Heart left ventricle (tissue), 16 donors: ENCODE data around the gene EMP1. TPM values are rescaled to one million over a fixed set of nuclear protein-coding genes. Genes with fewer than 3 reads are reported as not detected.
A peak's percentile ranks its signal among the peaks of the same experiment; 100 is the strongest.

Source experiments
- ATAC-seq, 4 donors: fragments of 200-7000 bp; cut with Tn5 transposase; one replicate each; pipeline ENCODE4 v1.9.1; 2020 to 2022; ENCODE audit warnings: moderate library complexity in 4 of 4, mild to moderate bottlenecking in 3 of 4, moderate number of reproducible peaks in 1 of 4
- DNase-seq, 5 donors: peaks; one replicate each; pipeline ENCODE4 v3.0.0-alpha.2; 2020
- H3K27ac ChIP-seq, 12 donors: fragments of 200-600 bp; sonication (generic) in 4 of 12; one replicate each; pipeline versions ENCODE4 v1.5.0 to v1.8.0; 2016 to 2022; ENCODE audit warnings: mild to moderate bottlenecking in 2 of 12
- H3K27me3 ChIP-seq, 9 donors: fragments of 200-600 bp; sonication (generic) in 2 of 9; one replicate each; pipeline versions ENCODE4 v1.5.1 to v1.8.0; 2016 to 2022; ENCODE audit warnings: mild to moderate bottlenecking in 3 of 9
- H3K36me3 ChIP-seq, 9 donors: fragments of 200-600 bp; sonication (generic) in 2 of 9; one replicate each; pipeline versions ENCODE4 v1.5.0 to v1.8.0; 2018 to 2022; ENCODE audit warnings: mild to moderate bottlenecking in 2 of 9
- H3K4me1 ChIP-seq, 12 donors: fragments of 200-600 bp; sonication (generic) in 4 of 12; one replicate each; pipeline versions ENCODE4 v1.5.0 to v1.8.0; 2016 to 2022; ENCODE audit warnings: mild to moderate bottlenecking in 3 of 12
- H3K4me3 ChIP-seq, 12 donors: fragments of 200-600 bp; sonication (generic) in 4 of 12; one replicate each; pipeline versions ENCODE4 v1.5.0 to v1.8.0; 2017 to 2022; ENCODE audit warnings: mild to moderate bottlenecking in 9 of 12, moderate library complexity in 4 of 12
- H3K9me3 ChIP-seq, 12 donors: fragments of 200-600 bp; sonication (generic) in 4 of 12; one replicate each; pipeline versions ENCODE4 v1.5.0 to v1.8.0; 2016 to 2022; ENCODE audit warnings: mild to moderate bottlenecking in 1 of 12
- CTCF ChIP-seq, 12 donors: fragments of 200-600 bp; sonication (generic) in 4 of 12; IDR thresholded peaks; one replicate each; pipeline versions ENCODE4 v1.5.0 to v1.8.0; 2018 to 2022; ENCODE audit warnings: antibody characterized with exemption in 12 of 12, mild to moderate bottlenecking in 5 of 12
- POLR2A ChIP-seq, 2 donors: fragments of 450-650 bp; IDR thresholded peaks; one replicate each; pipeline ENCODE4 v1.6.1; 2017; ENCODE audit warnings: antibody characterized with exemption in 2 of 2, mild to moderate bottlenecking in 2 of 2, moderate library complexity in 2 of 2
- WGBS, 4 donors: extraction: QIAGEN DNeasy Blood & Tissue Kit in 2 of 4; methylation state at CpG; one replicate each; pipeline versions ENCODE4 v1.1.5 to v1.1.7; 2013 to 2018; 5-methylcytosine and 5-hydroxymethylcytosine counted together
- intact Hi-C, 10 donors: fragments of 100-400 bp; cut with DNase I; formaldehyde crosslinking; loops; one replicate each; pipeline versions ENCODE4 v1.11.1 to v1.14.2; 2022
- polyA plus RNA-seq, 2 donors: library from polyadenylated mRNA; stranded (reverse); fragments of 200-250 nt; gene quantifications; one replicate each; pipeline ENCODE4 v1.2.3, GENCODE V29; 2013
- total RNA-seq, 9 donors: library from RNA; depleted of rRNA in 2 of 9; stranded (reverse); fragments of >200 nt in 2 of 9; fragmentation: NEBNext Ultra II Directional in 3 of 9; extraction: Animal tissue kit (Norgen Biotek cat#: 25700) in 3 of 9; gene quantifications; one replicate each; pipeline versions ENCODE4 v1.1.0 to v1.2.4, GENCODE V29; 2016 to 2023
- donor health status: ischemic (EF 13 %, LVEDD 7.1; RV severe dilation, severe dysfunction).
- donor health status: healthy with polysubstance abuse.
- donor health status: DM: no; HTN: yes; CAD: no.
- donor health status: DM: no; HTN: no; CAD: no.
- donor health status: ischemic (EF 25% LVEDD 6.9; RV normal size, moderate dysfunction).
- donor health status: ischemic (EF 25% LVEDD 5.7; RV mildly dilated, moderate dysfunction).
- donor health status: healthy.
- donor health status: DM: yes; HTN: yes; CAD: no.
- donor health status: ischemic (EF 35%, LVEDD 5.7; RV mildly dilated, moderate dysfunction).
- donor health status: nonischemic (EF 11% LVEDD 7.7; RV severe dilation, severe dysfunction).
- donor health status: DM: yes; HTN: yes; CAD: no.
- donor health status: PGD.
- donor health status: ischemic (EF 29% LVEDD 5.4; RV normal size, mild dysfunction).
- donor health status: nonischemic (EF 23%, LVEDD 6.1; RV moderate dilation, normal function).

EMP1 gene
- total and polyA plus RNA-seq, 11 donors: 16.4 to 281 (median 101) TPM

- ATAC-seq: no peak
- no peak overlapping the region for H3K27ac ChIP-seq
- H3K36me3 ChIP-seq: no peaks in the 10 kb centered on the region
- no peaks in the 10 kb centered on the region for H3K9me3 ChIP-seq
- intact Hi-C loops: loop anchor here in 1 of 10 donors (10.0 kb wide), 1 partner anchor 411 kb away; no protein-coding TSS in a partner anchor
- TF ChIP-seq CTCF (IDR thresholded peaks at IDR 0.05) (no peak), POLR2A (IDR thresholded peaks at IDR 0.05) (no peak)
- H3K4me1 ChIP-seq: peaks cover 0 to 25% (median 9%) of the 10 kb centered on the region in 12 donors
- no peak overlapping the region for H3K4me3 ChIP-seq
- no peak for DNase-seq
- 83 to 91% (median 88%) methylated on average over 7 of the region's 7 CpGs for WGBS, 4 donors
- no peaks in the 10 kb centered on the region for H3K27me3 ChIP-seq
Observed at GRCh38 chr12:13253966-13254760, 57.6 kb downstream of the EMP1 start.

DNA sequence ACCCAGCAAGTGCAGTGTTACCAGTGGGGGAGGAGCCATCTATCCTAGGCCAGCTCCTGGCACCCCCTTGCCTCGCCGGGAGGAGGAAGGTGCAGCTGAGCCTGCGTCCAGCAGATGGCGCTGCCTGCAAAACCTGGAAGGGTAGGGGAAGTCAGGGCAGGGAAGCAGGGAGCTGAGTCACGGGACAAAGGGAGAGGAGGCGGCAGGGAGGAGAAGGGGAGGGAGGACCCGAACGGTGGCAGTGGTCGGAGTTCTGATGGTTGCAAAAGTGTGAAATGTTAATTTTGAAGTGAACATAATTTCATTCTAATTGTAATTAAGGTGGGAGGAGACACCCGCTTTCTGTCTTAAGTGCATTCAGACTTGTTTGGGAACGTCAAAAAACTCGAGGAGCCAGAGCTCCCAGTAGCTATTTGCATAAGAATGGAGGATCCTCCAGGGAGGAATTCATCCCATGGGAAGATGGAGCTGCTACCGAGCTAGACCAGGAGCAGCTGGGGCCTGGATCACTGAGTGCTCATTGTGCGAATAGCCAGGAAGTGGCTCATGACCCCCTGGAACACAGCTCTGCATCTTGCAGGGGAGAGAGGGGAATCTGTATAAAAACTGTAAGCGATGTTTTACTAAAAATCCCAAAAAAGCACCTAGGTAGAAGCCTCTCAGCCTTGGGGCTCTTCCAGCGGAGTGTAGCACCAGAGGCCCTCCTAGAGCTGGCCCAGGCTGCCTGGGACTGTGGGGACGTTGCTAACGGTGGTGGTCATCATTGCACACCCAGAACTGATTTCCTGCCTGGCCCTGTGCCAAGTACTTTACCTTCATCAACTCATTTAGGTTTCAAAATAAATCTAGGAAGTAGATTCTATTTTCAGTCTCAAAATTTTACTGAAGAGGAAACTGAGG lies 59.5 kb downstream of the EMP1 start:
- DNase-seq (peak; percentile 91 to 95 (median 94)), ATAC-seq (peak; percentile 97 to 99 (median 99))
- Histone ChIP-seq H3K4me3 (peak overlapping the region in 10 of 12 donors; percentile 17 to 56 (median 42)), H3K9me3 (no peaks in the 10 kb centered on the region), H3K27me3 (no peaks in the 10 kb centered on the region), H3K36me3 (no peaks in the 10 kb centered on the region), H3K27ac (peak overlapping the region in 1 of 12 donors; percentile 22), H3K4me1 (peaks cover 0 to 25% (median 9%) of the 10 kb centered on the region in 12 donors)
- WGBS, 4 donors: 21 to 25% (median 23%) methylated on average over 18 of the region's 18 CpGs
- intact Hi-C loops: loop anchor here in 2 of 10 donors (5.0 to 10.0 kb wide), 2 partner anchors 281 to 409 kb away; no protein-coding TSS in a partner anchor
- TF ChIP-seq POLR2A (IDR thresholded peaks at IDR 0.05): peak in 1 of 2 donors; percentile 14
- TF ChIP-seq CTCF (IDR thresholded peaks at IDR 0.05): peak; percentile 92 to 99 (median 95)

DNA sequence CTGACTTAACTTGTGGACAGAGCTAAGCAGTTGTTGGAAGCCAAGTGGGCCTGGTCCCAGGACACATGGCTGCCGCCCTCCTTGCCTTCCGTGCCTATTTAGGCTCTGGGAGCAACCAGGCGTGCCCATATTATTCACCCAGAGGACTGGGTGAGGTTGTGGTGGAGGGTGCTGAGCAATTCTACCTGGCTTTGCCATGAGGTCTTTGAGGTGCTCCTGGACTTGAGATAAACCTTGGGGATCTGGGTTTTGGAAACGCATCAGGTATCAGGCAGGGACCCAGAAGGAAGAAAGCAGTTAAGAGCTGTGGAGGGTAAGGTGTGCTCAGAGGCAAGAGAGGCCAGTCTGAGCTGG lies 60.1 kb downstream of the EMP1 start:
- no peaks in the 10 kb centered on the region for H3K9me3 ChIP-seq
- H3K27me3 ChIP-seq: no peaks in the 10 kb centered on the region
- intact Hi-C loops: loop anchor here in 2 of 10 donors (5.0 to 10.0 kb wide), 2 partner anchors 281 to 408 kb away; no protein-coding TSS in a partner anchor
- WGBS, 4 donors: 87 to 93% (median 89%) methylated on average over 4 of the region's 4 CpGs
- H3K36me3 ChIP-seq: no peaks in the 10 kb centered on the region
- H3K4me1 ChIP-seq: peaks cover 0 to 25% (median 9%) of the 10 kb centered on the region in 12 donors
- no peak for ATAC-seq
- no peak overlapping the region for H3K27ac ChIP-seq
- no peak overlapping the region for H3K4me3 ChIP-seq
- TF ChIP-seq POLR2A (IDR thresholded peaks at IDR 0.05) (no peak), CTCF (IDR thresholded peaks at IDR 0.05) (no peak)
- DNase-seq: no peak
